ENCODE measurements around the gene NCR1.
"Not testable (repeated sequence)": the region's sequence is repeated elsewhere in the genome, so short reads cannot be mapped to it uniquely, and the experiment has no call there.

NCR1 gene

GRCh38 chr19:54907899-54908298 lies 2.0 kb downstream of the NCR1 start:
- DNase-seq (ENCODE audit: low spot score): not testable (repeated sequence)

GRCh38 chr19:54916822-54917221 lies 10.9 kb downstream of the NCR1 start:
- DNase-seq (ENCODE audit: low spot score): no peak

- no peak for DNase-seq (ENCODE audit: low spot score)
These were observed 12.6 kb downstream of the NCR1 start for GRCh38 chr19:54918499-54918898.

GRCh38 chr19:54919646-54920563 lies 14.0 kb downstream of the NCR1 start:
- not testable (repeated sequence) for DNase-seq (ENCODE audit: low spot score)

- DNase-seq (ENCODE audit: low spot score): no peak
These were observed 15.1 kb downstream of the NCR1 start for GRCh38 chr19:54921082-54921481.

- DNase-seq (ENCODE audit: low spot score): no peak
These were observed 17.3 kb downstream of the NCR1 start for GRCh38 chr19:54923276-54923675.

- no peak for DNase-seq (ENCODE audit: low spot score)
These were observed 22.4 kb downstream of the NCR1 start for GRCh38 chr19:54928299-54928698.

GRCh38 chr19:54937926-54938325 lies 32.0 kb downstream of the NCR1 start:
- DNase-seq (ENCODE audit: low spot score): no peak

- DNase-seq (ENCODE audit: low spot score): no peak
These were observed 33.0 kb downstream of the NCR1 start for GRCh38 chr19:54938906-54939305.

- not testable (repeated sequence) for DNase-seq (ENCODE audit: low spot score)
These were observed 33.6 kb downstream of the NCR1 start for GRCh38 chr19:54939538-54939937.

- not testable (repeated sequence) for DNase-seq (ENCODE audit: low spot score)
These were observed 37.9 kb downstream of the NCR1 start for GRCh38 chr19:54943772-54944361.

GRCh38 chr19:54947381-54947780 lies 41.4 kb downstream of the NCR1 start, which contains the start of gene NLRP7:
Gene NLRP7, minus strand, starts transcription at chr19:54947530.
- DNase-seq (ENCODE audit: low spot score): no peak

GRCh38 chr19:54949412-54949811 lies 43.5 kb downstream of the NCR1 start:
- no peak for DNase-seq (ENCODE audit: low spot score)

- not testable (repeated sequence) for DNase-seq (ENCODE audit: low spot score)
These were observed 44.6 kb downstream of the NCR1 start for GRCh38 chr19:54950580-54950979.

- DNase-seq (ENCODE audit: low spot score): no peak
These were observed 46.8 kb downstream of the NCR1 start for GRCh38 chr19:54952591-54953344.

GRCh38 chr19:54953345-54953713 lies 47.4 kb downstream of the NCR1 start:
- DNase-seq (ENCODE audit: low spot score): not testable (repeated sequence)

GRCh38 chr19:54955376-54955775 lies 49.4 kb downstream of the NCR1 start:
- no peak for DNase-seq (ENCODE audit: low spot score)

- no peak for DNase-seq (ENCODE audit: low spot score)
These were observed 53.9 kb downstream of the NCR1 start for GRCh38 chr19:54959840-54960239.
